GM23248 (cell line): ENCODE results near the gene CCDC15.

Experiments
- EZH2 ChIP-seq: fragments of 200-600 bp; sonication (generic); IDR thresholded peaks from 2 replicates; pipeline ENCODE4 v1.6.1; 2018; ENCODE audit warnings: antibody characterized with exemption, mild to moderate bottlenecking; ENCODE audit not compliant: insufficient read depth, poor library complexity, severe bottlenecking
- EZH2phosphoT487 ChIP-seq: fragments of 200-600 bp; sonication (generic); IDR thresholded peaks from 2 replicates; pipeline ENCODE4 v1.6.1; 2018; ENCODE audit warnings: antibody characterized with exemption, moderate library complexity, mild to moderate bottlenecking, low read depth; ENCODE audit not compliant: insufficient read depth

GRCh38 chr11:124922831-124923230 lies 31.2 kb upstream of the CCDC15 start:
- TF ChIP-seq EZH2phosphoT487 (no peak), EZH2 (no peak)
